WTC11 (cell line): ENCODE measurements around the gene SLC30A2. TPM values are rescaled to one million over a fixed set of nuclear protein-coding genes. Genes with fewer than 3 reads are reported as not detected.
A peak's percentile ranks its signal among the peaks of the same experiment; 100 is the strongest.

Source experiments
- ATAC-seq: fragments of 200-7000 bp; cut with Tn5 transposase; 2 replicates; pipeline ENCODE4 v1.10.0; 2021; ENCODE audit warnings: mild to moderate bottlenecking, moderate library complexity
- CTCF ChIA-PET: fragments of 300-600 bp; sonication (Branson Sonifier 250); formaldehyde crosslinking; loops from one replicate; lab custom pipeline; 2021; ENCODE audit warnings: antibody characterized with exemption; lab: Charles Lee
- POLR2A ChIA-PET: fragments of 350-600 bp; sonication (Branson Sonifier 250); formaldehyde crosslinking; loops from one replicate; lab custom pipeline; 2021; ENCODE audit warnings: antibody characterized with exemption; lab: Charles Lee
- DNase-seq: peaks from one replicate; pipeline ENCODE4 v3.0.0; 2021; ENCODE audit warnings: low spot score
- H3K27ac Mint-ChIP-seq: 2 replicates; pipeline ENCODE4 v1.8.0; 2021; ENCODE audit warnings: mixed read lengths
- H3K27me3 Mint-ChIP-seq: 2 replicates; pipeline ENCODE4 v1.8.0; 2021; ENCODE audit warnings: low read depth, mild to moderate bottlenecking, moderate library complexity, mixed read lengths
- H3K36me3 Mint-ChIP-seq: 2 replicates; pipeline ENCODE4 v1.8.0; 2021; ENCODE audit warnings: mixed read lengths
- H3K4me1 Mint-ChIP-seq: 2 replicates; pipeline ENCODE4 v1.8.0; 2022; ENCODE audit warnings: mixed read lengths
- H3K4me3 Mint-ChIP-seq: 2 replicates; pipeline ENCODE4 v1.8.0; 2021; ENCODE audit warnings: mild to moderate bottlenecking, moderate library complexity, mixed read lengths
- H3K9me3 Mint-ChIP-seq: 2 replicates; pipeline ENCODE4 v1.8.0; 2021; ENCODE audit warnings: mixed read lengths
- EMX1 ChIP-seq: fragments of 250-450 bp; sonication (Bioruptor Pico); IDR thresholded peaks from 2 replicates; pipeline ENCODE4 v1.8.0; 2021; ENCODE audit warnings: mild to moderate bottlenecking
- ETV6 ChIP-seq: sonication (generic); formaldehyde crosslinking; IDR thresholded peaks from 2 replicates; pipeline ENCODE4 v1.8.1; 2022; ENCODE audit warnings: mild to moderate bottlenecking, missing genetic modification reagents
- FOXJ3 ChIP-seq: sonication (generic); formaldehyde crosslinking; IDR thresholded peaks from 2 replicates; pipeline ENCODE4 v1.9.0; 2021; ENCODE audit warnings: missing genetic modification reagents, mild to moderate bottlenecking, borderline replicate concordance
- FOXK1 ChIP-seq: sonication (generic); formaldehyde crosslinking; IDR thresholded peaks from 2 replicates; pipeline ENCODE4 v1.8.0; 2022; ENCODE audit warnings: mild to moderate bottlenecking, moderate library complexity, missing genetic modification reagents
- NFYB ChIP-seq: sonication (generic); formaldehyde crosslinking; conservative IDR thresholded peaks from 2 replicates; pipeline ENCODE4 v1.8.0; 2022; ENCODE audit warnings: low read depth, missing genetic modification reagents
- NR3C1 ChIP-seq: sonication (generic); formaldehyde crosslinking; conservative IDR thresholded peaks from 2 replicates; pipeline ENCODE4 v1.8.1; 2023; ENCODE audit warnings: low read depth, mild to moderate bottlenecking, missing genetic modification reagents
- PRRX2 ChIP-seq: fragments of 250-450 bp; sonication (Bioruptor Pico); IDR thresholded peaks from 2 replicates; pipeline ENCODE4 v1.8.0; 2021; ENCODE audit warnings: mild to moderate bottlenecking
- SOX15 ChIP-seq: fragments of 250-450 bp; sonication (Bioruptor Pico); IDR thresholded peaks from 2 replicates; pipeline ENCODE4 v1.9.0; 2021; ENCODE audit warnings: mild to moderate bottlenecking
- TEAD1 ChIP-seq: sonication (generic); formaldehyde crosslinking; IDR thresholded peaks from 2 replicates; pipeline ENCODE4 v1.8.0; 2022; ENCODE audit warnings: mild to moderate bottlenecking, missing genetic modification reagents
- ZNF317 ChIP-seq: sonication (generic); formaldehyde crosslinking; IDR thresholded peaks from 2 replicates; pipeline ENCODE4 v1.8.1; 2023; ENCODE audit warnings: low read depth, mild to moderate bottlenecking, moderate library complexity, missing genetic modification reagents, borderline replicate concordance
- ZNF396 ChIP-seq: fragments of 250-450 bp; sonication (Bioruptor Pico); IDR thresholded peaks from 2 replicates; pipeline ENCODE4 v1.8.0; 2021; ENCODE audit warnings: mild to moderate bottlenecking, moderate library complexity, borderline replicate concordance
- total RNA-seq: library from RNA; stranded (reverse); gene quantifications from 3 replicates; pipeline ENCODE4 v1.2.3, GENCODE V29; 2021
- TF ChIP-seq, protein P1 (sequence below): fragments of 250-450 bp; sonication (Bioruptor Pico); IDR thresholded peaks from 2 replicates; pipeline ENCODE4 v1.9.0; 2021; ENCODE audit warnings: moderate library complexity, mild to moderate bottlenecking, inconsistent platforms, borderline replicate concordance
- TF ChIP-seq, protein P2 (sequence below): sonication (generic); formaldehyde crosslinking; IDR thresholded peaks from 2 replicates; pipeline ENCODE4 v1.8.1; 2022; ENCODE audit warnings: mild to moderate bottlenecking, moderate library complexity, missing genetic modification reagents
- TF ChIP-seq, protein P3 (sequence below): fragments of 250-450 bp; sonication (Bioruptor Pico); IDR thresholded peaks from 2 replicates; pipeline ENCODE4 v2.1.2; 2022; ENCODE audit warnings: mild to moderate bottlenecking, moderate library complexity
- TF ChIP-seq, protein P4 (sequence below): sonication (generic); formaldehyde crosslinking; IDR thresholded peaks from 2 replicates; pipeline ENCODE4 v1.8.1; 2022; ENCODE audit warnings: low read depth, mild to moderate bottlenecking, moderate library complexity, missing genetic modification reagents, borderline replicate concordance
- TF ChIP-seq, protein P5 (sequence below): fragments of 250-450 bp; sonication (Bioruptor Pico); conservative IDR thresholded peaks from 2 replicates; pipeline ENCODE4 v1.9.0; 2021; ENCODE audit warnings: mild to moderate bottlenecking
- TF ChIP-seq, protein P6 (sequence below): sonication (generic); formaldehyde crosslinking; IDR thresholded peaks from 2 replicates; pipeline ENCODE4 v1.8.1; 2023; ENCODE audit warnings: mild to moderate bottlenecking, moderate library complexity, missing genetic modification reagents

The SLC30A2 gene
- total RNA-seq, 1 experiment from 2014 or later, result 0.15 TPM

DNA sequence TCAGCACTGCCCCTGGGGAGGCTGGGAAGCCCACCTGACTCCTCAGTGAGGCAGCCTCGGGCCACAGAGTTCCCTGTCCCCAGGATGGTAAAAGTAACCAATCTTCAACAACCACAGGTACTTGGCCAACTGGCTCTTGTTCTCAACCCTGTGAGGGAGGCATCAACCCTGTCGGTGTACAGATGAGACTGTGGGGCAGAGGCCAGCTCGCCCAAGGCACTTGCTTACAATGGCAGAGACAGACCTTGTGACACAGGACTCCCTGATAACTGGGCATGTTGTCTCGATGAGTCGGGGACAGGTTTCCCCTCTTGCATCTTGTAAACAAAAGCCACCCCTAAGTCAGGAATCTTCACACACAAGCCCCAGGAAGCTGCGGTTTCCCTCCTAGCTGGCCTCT lies 8.0 kb downstream of the SLC30A2 start:
- ATAC-seq, result no peak
- ChIA-PET CTCF (interaction anchor here (6.2 kb wide), 1 partner anchor 106 kb away, joined by 136 read pairs; no protein-coding TSS in a partner anchor), POLR2A (no interaction called here)
- TF ChIP-seq PRRX2 (CRISPR knock-in tag) (no peak), ZNF396 (CRISPR knock-in tag) (no peak)
- TF ChIP-seq, protein P1, sequence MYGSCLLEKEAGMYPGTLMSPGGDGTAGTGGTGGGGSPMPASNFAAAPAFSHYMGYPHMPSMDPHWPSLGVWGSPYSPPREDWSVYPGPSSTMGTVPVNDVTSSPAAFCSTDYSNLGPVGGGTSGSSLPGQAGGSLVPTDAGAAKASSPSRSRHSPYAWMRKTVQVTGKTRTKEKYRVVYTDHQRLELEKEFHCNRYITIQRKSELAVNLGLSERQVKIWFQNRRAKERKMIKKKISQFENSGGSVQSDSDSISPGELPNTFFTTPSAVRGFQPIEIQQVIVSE (CRISPR knock-in tag), result no peak
- Mint-ChIP-seq H3K4me1 (peaks cover 8% of the 10 kb centered on the region), H3K4me3 (no peak overlapping the region), H3K27ac (no peak overlapping the region), H3K9me3 (no peaks in the 10 kb centered on the region), H3K36me3 (no peaks in the 10 kb centered on the region), H3K27me3 (peaks cover 55% of the 10 kb centered on the region)
- DNase-seq, result no peak

DNA sequence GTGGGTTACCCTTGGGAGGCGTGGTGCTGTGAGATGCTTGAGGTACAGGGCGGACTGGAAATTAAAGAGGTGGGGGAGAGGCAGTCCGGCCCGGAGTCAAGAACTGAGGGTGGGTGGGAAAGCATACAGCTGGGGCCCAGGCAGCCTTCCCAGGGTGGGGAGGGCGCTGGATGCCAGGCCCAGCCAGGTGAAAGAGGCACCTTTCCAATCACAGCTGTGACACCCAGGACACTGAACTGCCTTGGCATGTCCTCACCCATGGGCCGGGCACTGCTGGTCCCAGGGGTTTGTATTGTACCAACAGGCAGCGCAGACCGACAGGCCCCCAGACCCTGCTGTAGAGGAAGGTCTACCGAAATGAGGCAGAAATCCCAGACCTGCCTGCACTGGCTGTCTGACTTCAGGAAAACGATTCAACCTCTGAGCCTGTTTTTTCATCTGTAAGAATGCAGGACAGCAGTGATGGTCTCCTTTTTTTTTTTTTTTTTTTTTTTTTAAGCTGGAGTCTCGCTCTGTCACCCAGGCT lies 9.1 kb downstream of the SLC30A2 start:
- ATAC-seq (no peak), DNase-seq (no peak)
- CTCF ChIA-PET, result interaction anchor here (0.6 to 6.2 kb wide), 38 partner anchors 8 to 372 kb away, joined by 3 to 136 read pairs (median 6); partner anchors contain the start of genes CATSPER4, CEP85, EXTL1 and PAQR7
- H3K27me3 Mint-ChIP-seq, result peaks cover 55% of the 10 kb centered on the region
- POLR2A ChIA-PET, result interaction anchor here (0.6 to 0.7 kb wide), 3 partner anchors 60 to 279 kb away, joined by 3 to 5 read pairs (median 4); no protein-coding TSS in a partner anchor
- no peaks in the 10 kb centered on the region for H3K9me3 Mint-ChIP-seq
- peaks cover 8% of the 10 kb centered on the region for H3K4me1 Mint-ChIP-seq
- H3K36me3 Mint-ChIP-seq, result no peaks in the 10 kb centered on the region
- no peak overlapping the region for H3K27ac Mint-ChIP-seq
- TF ChIP-seq NR3C1 (CRISPR knock-in tag) (no peak), PRRX2 (CRISPR knock-in tag) (no peak), TEAD1 (CRISPR knock-in tag) (no peak), FOXK1 (CRISPR knock-in tag) (no peak), ZNF317 (CRISPR knock-in tag) (no peak), SOX15 (CRISPR knock-in tag) (no peak)
- TF ChIP-seq, protein P2, sequence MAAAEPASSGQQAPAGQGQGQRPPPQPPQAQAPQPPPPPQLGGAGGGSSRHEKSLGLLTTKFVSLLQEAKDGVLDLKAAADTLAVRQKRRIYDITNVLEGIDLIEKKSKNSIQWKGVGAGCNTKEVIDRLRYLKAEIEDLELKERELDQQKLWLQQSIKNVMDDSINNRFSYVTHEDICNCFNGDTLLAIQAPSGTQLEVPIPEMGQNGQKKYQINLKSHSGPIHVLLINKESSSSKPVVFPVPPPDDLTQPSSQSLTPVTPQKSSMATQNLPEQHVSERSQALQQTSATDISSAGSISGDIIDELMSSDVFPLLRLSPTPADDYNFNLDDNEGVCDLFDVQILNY (CRISPR knock-in tag), result no peak
- TF ChIP-seq, protein P3, sequence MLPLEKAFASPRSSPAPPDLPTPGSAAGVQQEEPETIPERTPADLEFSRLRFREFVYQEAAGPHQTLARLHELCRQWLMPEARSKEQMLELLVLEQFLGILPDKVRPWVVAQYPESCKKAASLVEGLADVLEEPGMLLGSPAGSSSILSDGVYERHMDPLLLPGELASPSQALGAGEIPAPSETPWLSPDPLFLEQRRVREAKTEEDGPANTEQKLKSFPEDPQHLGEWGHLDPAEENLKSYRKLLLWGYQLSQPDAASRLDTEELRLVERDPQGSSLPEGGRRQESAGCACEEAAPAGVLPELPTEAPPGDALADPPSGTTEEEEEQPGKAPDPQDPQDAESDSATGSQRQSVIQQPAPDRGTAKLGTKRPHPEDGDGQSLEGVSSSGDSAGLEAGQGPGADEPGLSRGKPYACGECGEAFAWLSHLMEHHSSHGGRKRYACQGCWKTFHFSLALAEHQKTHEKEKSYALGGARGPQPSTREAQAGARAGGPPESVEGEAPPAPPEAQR (CRISPR knock-in tag), result no peak
- TF ChIP-seq, protein P4, sequence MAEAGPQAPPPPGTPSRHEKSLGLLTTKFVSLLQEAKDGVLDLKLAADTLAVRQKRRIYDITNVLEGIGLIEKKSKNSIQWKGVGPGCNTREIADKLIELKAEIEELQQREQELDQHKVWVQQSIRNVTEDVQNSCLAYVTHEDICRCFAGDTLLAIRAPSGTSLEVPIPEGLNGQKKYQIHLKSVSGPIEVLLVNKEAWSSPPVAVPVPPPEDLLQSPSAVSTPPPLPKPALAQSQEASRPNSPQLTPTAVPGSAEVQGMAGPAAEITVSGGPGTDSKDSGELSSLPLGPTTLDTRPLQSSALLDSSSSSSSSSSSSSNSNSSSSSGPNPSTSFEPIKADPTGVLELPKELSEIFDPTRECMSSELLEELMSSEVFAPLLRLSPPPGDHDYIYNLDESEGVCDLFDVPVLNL (CRISPR knock-in tag), result no peak
- TF ChIP-seq, protein P5, sequence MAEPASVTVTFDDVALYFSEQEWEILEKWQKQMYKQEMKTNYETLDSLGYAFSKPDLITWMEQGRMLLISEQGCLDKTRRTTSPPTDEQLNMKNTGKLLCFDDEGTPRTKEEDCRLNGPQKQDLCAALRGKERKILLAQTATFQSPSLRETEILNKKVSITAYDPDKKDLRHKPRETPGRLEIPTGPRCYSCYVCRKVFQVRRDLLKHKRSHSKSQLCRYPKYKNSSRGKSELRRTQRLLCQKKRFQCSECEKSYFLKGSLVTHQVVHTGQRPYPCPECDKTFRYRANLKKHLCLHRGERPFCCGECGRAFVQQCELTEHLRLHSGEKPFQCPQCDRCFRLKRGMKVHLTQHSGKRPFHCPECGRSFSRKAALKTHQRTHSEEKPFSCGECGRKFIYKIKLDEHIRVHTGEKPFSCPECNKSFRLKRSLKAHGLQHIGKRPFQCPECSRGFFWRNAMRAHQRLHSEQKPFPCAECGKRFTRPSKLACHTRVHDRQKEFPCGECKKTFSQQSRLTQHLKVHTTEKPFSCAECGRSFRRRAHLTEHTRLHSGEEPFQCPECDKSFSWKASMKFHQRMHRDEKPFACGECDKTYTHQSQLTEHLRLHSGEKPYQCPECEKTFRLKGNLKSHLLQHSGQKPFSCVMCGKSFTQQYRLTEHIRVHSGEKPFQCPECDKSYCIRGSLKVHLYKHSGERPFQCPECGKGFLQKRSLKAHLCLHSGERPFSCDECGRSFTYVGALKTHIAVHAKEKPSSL (CRISPR knock-in tag), result no peak
- peak overlapping the region; percentile 94; the same call in 1 of the 2 replicates for H3K4me3 Mint-ChIP-seq

DNA sequence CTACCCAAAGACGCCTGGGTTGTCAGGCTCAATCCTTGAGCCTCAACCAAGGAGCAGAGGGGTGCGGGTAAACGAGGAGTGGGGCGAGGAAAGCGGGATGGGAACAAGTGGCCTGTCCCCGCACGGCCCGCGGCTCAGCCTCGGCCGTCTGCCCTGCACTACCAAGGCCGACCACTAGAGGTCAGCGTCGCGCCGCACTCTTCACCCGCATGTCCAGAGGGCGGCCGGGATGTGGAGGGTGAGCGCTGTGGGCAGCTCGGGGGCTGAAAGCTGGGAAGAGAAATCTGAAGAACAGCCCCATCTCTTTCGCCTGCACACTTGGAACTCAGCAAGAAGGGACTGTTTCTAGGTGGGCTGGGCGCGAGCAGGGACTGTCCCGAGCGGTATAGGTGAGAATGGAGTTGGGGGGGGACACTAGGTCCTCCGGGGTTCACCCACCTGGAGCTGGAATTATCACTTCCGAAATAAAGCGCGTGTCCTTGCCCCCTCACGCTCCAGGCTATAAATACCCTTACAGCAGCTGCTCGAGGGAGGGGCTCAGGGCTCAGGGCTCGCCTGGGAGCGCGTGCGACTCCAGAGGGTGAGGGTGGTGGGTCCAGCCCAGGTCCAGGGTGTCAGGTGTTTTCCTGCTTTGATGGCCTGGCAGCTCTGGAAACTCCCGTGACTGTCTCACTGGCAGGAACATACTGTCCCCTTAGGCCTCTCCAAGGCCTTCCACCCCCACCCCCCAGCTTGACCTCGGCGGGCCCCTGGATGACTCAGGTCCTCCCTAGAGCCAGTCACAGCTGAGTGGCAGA lies 9.8 kb downstream of the SLC30A2 start:
- Mint-ChIP-seq H3K27me3 (peaks cover 54% of the 10 kb centered on the region), H3K36me3 (no peaks in the 10 kb centered on the region), H3K9me3 (no peaks in the 10 kb centered on the region), H3K4me3 (peak overlapping the region; percentile 94), H3K27ac (no peak overlapping the region), H3K4me1 (peaks cover 8% of the 10 kb centered on the region)
- DNase-seq (peak; percentile 86), ATAC-seq (peak; percentile 78)
- ChIA-PET CTCF (interaction anchor here (0.6 to 6.2 kb wide), 66 partner anchors 9 to 436 kb away, joined by 3 to 136 read pairs (median 4); partner anchors contain the start of genes CATSPER4, CEP85, EXTL1 and HMGN2), POLR2A (interaction anchor here (0.6 kb wide), 2 partner anchors 122 to 280 kb away, joined by 3 to 5 read pairs; no protein-coding TSS in a partner anchor)
- TF ChIP-seq, protein P6, sequence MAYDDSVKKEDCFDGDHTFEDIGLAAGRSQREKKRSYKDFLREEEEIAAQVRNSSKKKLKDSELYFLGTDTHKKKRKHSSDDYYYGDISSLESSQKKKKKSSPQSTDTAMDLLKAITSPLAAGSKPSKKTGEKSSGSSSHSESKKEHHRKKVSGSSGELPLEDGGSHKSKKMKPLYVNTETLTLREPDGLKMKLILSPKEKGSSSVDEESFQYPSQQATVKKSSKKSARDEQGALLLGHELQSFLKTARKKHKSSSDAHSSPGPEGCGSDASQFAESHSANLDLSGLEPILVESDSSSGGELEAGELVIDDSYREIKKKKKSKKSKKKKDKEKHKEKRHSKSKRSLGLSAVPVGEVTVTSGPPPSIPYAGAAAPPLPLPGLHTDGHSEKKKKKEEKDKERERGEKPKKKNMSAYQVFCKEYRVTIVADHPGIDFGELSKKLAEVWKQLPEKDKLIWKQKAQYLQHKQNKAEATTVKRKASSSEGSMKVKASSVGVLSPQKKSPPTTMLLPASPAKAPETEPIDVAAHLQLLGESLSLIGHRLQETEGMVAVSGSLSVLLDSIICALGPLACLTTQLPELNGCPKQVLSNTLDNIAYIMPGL (CRISPR knock-in tag), result 0 out of 2 replicates have a peak, but pooled peaks have one; percentile 28
- TF ChIP-seq ETV6 (CRISPR knock-in tag), result 0 out of 2 replicates have a peak, but pooled peaks have one; percentile 38
- no peak for TF ChIP-seq NFYB (CRISPR knock-in tag)
- TF ChIP-seq FOXJ3 (CRISPR knock-in tag), result no peak
- TF ChIP-seq EMX1 (CRISPR knock-in tag), result no peak
